Stimulated activated naive CD4-positive, alpha-beta T cell treated with Interleukin-2 at 50 U/mL for 16 hours (primary cell): Measurements from ENCODE around the gene CDK18.

Source experiments
- DNase-seq: peaks from one replicate; lab custom pipeline; 2025; lab: John Stamatoyannopoulos, UW

The CDK18 gene

GRCh38 chr1:205570796-205571537 lies 66.5 kb downstream of the CDK18 start:
- no peak for DNase-seq

GRCh38 chr1:205571747-205572146 lies 67.3 kb downstream of the CDK18 start:
- no peak for DNase-seq

DNA sequence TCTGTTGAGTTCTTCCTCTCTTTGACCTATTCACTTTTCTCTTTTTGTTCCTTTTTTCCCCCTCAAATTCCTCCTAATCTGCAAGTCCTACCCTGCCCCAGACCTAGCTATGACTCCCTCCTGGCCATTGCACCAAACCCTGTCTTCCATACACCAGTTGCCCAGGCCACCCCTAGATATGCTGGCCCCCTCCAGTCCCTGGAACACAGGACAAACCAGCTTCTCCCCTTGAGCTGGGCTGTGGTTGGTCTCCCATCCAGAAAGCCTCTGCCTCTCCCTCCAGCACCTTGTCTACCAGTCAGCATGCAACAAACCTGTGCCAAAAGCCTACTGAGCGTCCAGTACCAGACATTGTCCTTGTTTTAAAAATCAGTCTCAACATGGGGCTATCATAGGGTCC lies 68.0 kb downstream of the CDK18 start:
- no peak for DNase-seq

DNA sequence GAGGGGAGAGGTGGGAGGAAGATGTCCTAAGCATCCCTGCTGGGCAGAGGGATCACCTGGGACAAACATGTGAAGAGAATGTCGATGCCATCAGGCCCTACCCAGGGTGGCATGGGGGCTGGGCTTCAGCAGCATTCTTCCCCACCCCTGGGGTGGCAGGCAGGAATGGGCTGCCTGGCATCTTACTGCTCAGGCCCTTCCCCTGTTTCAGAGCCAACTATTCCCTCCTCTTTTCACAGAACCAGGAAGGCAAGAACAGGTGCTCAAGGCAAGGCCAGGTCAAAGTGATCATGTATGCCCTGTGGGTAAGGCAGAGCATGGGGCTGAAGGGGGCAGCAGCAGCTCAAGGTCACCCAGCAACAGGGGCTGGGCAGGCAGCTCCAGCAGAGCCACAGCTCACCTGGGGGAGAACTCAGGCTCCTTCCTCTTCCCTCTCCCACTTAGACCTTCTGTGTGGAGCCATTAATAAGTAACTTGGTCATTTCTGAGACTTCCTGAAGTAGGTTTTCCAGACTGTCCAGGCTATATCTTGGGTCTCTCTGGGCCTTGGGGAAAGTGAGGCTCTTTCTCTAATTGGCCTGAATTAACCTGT lies 70.9 kb downstream of the CDK18 start:
- no peak for DNase-seq

GRCh38 chr1:205576011-205576410 lies 71.5 kb downstream of the CDK18 start:
- DNase-seq = no peak

- DNase-seq = no peak
Measured at GRCh38 chr1:205576805-205577761, 72.6 kb downstream of the CDK18 start.

DNA sequence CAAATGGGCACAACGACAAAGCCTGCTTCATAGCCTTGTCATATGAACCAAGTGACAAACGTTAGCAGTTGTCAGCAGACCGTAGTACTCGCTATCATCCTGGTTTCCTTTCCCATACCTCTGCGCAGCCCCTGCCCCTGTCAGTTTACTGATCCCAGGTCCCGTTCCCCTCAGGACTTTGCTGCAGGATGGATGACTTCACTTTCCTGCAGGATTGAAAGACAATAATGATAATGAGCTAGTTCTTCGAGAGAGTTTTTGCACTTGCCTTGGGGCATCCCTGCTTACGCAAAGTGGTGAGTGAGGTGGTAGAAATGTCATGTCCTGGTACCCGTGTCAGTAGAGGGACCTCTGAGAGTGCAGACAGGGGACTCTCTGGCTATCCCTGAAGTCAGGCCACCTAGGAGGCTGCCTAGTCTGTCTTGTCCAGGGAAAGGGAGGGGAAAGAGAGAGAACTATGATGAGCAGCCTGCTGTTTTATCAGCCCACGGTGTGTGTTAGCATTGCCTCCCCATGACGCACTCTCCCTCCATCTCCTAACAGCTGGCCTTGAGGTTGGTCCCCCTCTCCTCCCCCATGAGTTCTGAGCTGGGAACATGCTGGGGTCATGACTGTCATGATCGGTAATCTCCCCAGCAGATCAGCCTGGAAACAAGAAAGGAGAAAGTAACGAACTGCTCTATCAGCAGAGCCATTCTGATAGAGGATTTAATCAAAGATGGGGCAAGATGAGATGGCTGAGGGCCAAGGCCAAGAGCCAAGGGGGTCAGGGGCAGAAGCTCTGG lies 73.6 kb downstream of the CDK18 start:
- DNase-seq = no peak

DNA sequence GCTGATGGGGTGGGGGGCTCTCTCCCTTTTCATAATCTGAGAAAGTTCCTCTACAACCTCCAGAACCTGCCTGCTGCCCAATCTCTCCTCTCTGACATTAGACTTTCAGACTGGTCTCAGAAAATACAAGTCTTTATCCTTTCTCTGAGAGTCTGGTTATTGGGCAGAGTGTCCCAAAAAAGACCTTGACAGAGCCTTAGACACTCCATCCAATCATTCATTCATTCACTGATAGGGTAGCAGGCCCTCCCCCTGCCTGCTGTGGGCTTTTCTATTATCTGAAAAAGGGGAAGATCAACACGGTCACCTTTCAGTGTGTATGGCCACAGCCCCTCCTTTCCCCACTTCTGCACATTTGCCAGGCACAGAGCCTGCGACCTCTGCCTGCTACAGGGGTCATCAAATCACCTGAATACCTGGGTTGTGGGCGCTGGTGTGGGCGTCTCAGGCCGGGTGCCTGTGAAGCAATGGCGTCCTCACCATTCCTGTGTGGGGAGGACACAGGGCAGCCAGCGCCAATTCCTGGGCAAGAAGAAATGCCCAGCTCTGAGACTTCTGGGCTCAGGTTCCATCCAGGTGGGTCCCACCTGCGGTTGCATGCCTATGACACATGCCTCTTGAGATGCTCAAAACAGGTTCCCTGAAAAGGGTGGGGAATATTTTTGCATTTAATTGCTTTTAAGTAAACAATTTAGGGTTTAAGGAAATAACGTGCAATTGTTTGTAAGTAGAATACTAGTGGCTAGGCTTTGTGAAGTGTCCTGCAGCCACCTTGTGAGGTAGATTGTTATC lies 74.5 kb downstream of the CDK18 start:
- DNase-seq = no peak

DNA sequence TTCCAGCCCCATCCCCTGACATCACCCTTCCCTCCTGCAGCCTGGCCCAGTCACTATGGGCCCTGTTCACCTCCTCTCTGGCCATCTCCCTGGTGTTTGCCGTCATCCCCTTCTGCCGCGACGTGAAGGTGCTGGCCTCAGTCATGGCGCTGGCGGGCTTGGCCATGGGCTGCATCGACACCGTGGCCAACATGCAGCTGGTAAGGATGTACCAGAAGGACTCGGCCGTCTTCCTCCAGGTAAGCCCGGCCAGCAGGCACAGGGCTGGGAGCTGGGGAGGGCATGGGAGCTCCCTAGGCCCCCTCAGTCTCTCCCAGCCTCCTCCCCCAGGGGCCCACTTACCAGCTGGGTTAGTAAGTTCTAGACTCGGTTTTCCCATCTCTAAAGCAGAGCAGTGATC lies 75.2 kb downstream of the CDK18 start:
- DNase-seq = no peak

- DNase-seq = no peak
Measured at GRCh38 chr1:205580140-205580922, 75.9 kb downstream of the CDK18 start.

- no peak for DNase-seq
Measured at GRCh38 chr1:205580923-205581180, 76.4 kb downstream of the CDK18 start.

DNA sequence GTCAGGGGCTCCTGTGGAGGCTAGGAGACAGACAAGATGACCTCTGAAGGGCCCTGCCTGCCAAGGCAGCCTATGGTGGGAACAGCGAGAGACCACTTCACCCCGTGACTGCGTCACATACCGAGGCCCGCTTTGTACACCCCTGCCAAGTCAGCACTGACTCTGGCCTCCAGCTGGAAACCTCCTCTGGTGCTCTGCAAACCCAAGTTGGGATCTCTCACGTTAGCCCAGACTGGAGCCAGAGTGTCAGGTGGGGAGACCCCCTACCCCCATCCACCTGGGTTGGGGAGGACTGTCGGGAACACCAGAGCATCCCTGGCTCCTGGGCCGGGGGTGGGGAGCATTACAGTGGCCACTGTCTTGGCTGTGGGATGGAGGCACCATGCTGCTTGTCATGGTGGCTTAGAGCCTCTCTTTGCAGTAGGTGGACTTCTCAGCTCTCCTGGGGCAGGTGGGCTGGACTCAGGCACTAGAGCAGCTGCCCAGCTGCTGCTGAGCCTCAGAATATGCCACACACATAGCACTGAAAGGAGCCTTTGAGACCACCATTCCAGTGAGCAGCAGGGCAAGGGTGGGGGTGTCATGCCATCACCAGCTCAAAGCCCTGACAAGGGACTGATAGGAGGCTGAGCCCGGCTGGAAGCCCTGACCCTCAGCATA lies 77.0 kb downstream of the CDK18 start:
- no peak for DNase-seq

- DNase-seq = no peak
Measured at GRCh38 chr1:205582046-205582445, 77.6 kb downstream of the CDK18 start.
